ENCODE data around the gene MKRN2. TPM values are rescaled to one million over a fixed set of nuclear protein-coding genes. Genes with fewer than 3 reads are reported as not detected.

MKRN2 gene
- total RNA-seq, 1 experiment from 2014 or later, result 27.9 TPM

GRCh38 chr3:12508291-12508700 lies 48.6 kb upstream of the MKRN2 start (continued):
- TF ChIP-seq, protein P1, sequence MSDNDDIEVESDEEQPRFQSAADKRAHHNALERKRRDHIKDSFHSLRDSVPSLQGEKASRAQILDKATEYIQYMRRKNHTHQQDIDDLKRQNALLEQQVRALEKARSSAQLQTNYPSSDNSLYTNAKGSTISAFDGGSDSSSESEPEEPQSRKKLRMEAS (IDR thresholded peaks at IDR 0.05), result no peak
- TF ChIP-seq ZNF274 (IDR thresholded peaks at IDR 0.05; ENCODE audit: low read depth, low read length), result no peak

DNA sequence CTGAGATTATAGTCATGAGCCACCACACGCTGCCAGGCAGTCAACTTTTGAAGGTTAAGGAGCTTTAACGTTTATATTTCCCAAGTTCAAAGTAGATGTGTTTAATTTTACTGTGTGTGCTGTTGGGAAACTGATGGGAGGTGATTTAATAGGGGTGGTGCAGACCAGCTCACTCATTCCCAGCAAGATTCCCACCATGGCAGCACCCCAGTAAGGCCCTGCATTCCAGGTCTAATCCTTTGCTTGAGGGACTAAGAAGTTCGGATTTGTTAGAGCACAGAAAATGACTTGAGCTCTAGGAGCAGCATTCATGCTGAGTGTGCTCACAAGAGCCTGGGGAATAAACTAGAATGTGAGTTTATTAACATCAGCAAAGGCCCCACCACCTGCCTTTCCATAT lies 47.4 kb upstream of the MKRN2 start:
- Histone ChIP-seq H2AFZ (ENCODE audit: low read depth, low read length, poor library complexity, severe bottlenecking) (no peak overlapping the region), H3K36me3 (ENCODE audit: control insufficient read depth in 1 of 2, insufficient read depth in 2 of 2, low read length in 2 of 2) (peaks cover 25 to 36% of the 10 kb centered on the region in 2 experiments; a peak in 3 of 4 replicates), H3K79me2 (ENCODE audit: insufficient read depth, low read length) (peaks cover 4% of the 10 kb centered on the region; the same call in 1 of the 2 replicates), H3K27me3 (ENCODE audit: insufficient read depth, low read length) (no peaks in the 10 kb centered on the region), H3K9me2 (ENCODE audit: insufficient read depth) (no peaks in the 10 kb centered on the region), H3K4me1 (ENCODE audit: control insufficient read depth in 1 of 2, insufficient read depth in 2 of 2, low read length in 2 of 2) (peaks cover 0 to 8% of the 10 kb centered on the region in 2 experiments; a peak in 2 of 4 replicates), H3K9ac (ENCODE audit: low read length) (no peak overlapping the region), H3K4me2 (ENCODE audit: low read length) (no peak overlapping the region), H3K4me3 (replicated peaks in 1 of 2; ENCODE audit: low read depth in 1 of 2, low read length in 2 of 2) (no peak overlapping the region), H4K20me1 (ENCODE audit: insufficient read depth) (peaks cover 5% of the 10 kb centered on the region; the same call in 1 of the 2 replicates), H3K27ac (ENCODE audit: low read depth, low read length) (no peak overlapping the region), H3K9me3 (ENCODE audit: control insufficient read depth in 1 of 2, insufficient read depth in 1 of 2, low read depth in 1 of 2, low read length in 2 of 2) (no peaks in the 10 kb centered on the region)
- ChIA-PET CTCF (no interaction called here), RAD21 (ENCODE audit: low non-redundant PET in 1 of 2, low total read pairs in 2 of 2, uncharacterized antibody in 2 of 2, unreplicated experiment in 2 of 2) (no interaction called here), POLR2A (no interaction called here)
- no TSS peak for BruUV-seq (replicated peaks)
- TF ChIP-seq RAD21 (IDR thresholded peaks at IDR 0.05; ENCODE audit: low read depth), result no peak
- TF ChIP-seq, protein P2, sequence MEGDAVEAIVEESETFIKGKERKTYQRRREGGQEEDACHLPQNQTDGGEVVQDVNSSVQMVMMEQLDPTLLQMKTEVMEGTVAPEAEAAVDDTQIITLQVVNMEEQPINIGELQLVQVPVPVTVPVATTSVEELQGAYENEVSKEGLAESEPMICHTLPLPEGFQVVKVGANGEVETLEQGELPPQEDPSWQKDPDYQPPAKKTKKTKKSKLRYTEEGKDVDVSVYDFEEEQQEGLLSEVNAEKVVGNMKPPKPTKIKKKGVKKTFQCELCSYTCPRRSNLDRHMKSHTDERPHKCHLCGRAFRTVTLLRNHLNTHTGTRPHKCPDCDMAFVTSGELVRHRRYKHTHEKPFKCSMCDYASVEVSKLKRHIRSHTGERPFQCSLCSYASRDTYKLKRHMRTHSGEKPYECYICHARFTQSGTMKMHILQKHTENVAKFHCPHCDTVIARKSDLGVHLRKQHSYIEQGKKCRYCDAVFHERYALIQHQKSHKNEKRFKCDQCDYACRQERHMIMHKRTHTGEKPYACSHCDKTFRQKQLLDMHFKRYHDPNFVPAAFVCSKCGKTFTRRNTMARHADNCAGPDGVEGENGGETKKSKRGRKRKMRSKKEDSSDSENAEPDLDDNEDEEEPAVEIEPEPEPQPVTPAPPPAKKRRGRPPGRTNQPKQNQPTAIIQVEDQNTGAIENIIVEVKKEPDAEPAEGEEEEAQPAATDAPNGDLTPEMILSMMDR (IDR thresholded peaks at IDR 0.05 in 2 of 3, conservative IDR thresholded peaks at IDR 0.05 in 1 of 3; ENCODE audit: borderline replicate concordance in 1 of 3, insufficient read depth in 1 of 3, low read depth in 2 of 3, low read length in 2 of 3), result no peak
- DNase-seq (ENCODE audit: low read depth, low spot score), result no peak
- intact Hi-C loops (cut with micrococcal nuclease), result no loop called here
- ATAC-seq, result no peak

Data from HCT116 (cell line).